Measurements from ENCODE around the gene WDFY3.
"Not testable (repeated sequence)": the region's sequence is repeated elsewhere in the genome, so short reads cannot be mapped to it uniquely, and the experiment has no call there.

The WDFY3 gene

DNA sequence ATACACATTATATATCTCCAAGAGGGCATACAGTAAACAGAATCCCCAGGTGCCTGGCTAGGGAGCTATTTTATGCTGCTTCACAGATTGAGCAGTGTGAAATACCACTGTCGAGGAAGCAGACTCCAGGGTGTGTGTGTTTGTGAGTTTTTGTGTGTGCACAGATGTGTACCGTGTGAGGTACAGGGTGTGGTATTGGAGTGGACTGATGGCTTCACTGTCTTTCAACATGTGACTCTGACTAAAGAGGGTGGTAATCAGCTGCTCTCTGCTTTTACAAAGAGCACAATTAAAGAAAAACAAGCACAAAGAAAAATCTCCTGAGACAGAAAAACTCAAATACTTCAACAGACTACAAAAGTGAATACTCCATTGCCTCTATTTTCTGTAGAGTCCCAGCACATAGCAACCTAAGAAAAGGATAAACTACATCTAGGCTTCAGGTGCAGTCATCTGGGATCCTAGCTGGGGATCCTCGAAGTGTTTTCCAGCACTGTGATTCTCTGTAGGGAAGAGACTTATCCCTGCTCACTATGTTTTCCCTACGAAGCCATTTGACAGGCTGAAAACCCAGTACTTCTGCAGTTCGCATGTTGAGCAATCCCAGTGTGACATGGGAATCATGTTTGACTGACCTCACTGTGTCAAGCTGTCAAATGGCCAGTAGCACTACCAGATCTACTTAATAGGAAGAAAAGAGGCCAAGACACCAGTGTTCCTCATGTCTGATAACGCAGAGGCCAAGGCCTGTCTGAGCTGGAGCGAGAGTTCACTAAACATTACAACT lies 283.2 kb downstream of the WDFY3 start:
- no peak overlapping the region for H3K27ac ChIP-seq
- no peak for DNase-seq (ENCODE audit: low read depth, low spot score)

DNA sequence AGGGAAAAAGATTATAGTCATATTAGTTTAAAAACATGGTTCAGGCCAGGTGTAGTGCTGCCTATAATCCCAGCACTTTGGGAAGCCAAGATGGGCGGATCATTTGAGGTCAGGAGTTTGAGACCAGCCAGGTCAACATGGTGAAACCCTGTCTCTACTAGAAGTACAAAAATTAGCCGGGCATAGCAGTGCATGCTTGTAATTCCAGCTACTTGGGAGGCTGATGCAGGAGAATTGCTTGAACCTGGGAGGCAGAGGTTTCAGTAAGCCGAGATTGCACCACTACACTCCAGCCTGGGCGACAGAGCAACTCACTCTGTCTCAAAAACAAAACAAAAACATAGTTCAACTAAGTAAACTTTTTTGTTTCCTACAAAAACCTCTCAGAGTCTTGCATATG lies 283.8 kb downstream of the WDFY3 start:
- not testable (repeated sequence) for H3K27ac ChIP-seq; DNase-seq (ENCODE audit: low read depth, low spot score)

DNA sequence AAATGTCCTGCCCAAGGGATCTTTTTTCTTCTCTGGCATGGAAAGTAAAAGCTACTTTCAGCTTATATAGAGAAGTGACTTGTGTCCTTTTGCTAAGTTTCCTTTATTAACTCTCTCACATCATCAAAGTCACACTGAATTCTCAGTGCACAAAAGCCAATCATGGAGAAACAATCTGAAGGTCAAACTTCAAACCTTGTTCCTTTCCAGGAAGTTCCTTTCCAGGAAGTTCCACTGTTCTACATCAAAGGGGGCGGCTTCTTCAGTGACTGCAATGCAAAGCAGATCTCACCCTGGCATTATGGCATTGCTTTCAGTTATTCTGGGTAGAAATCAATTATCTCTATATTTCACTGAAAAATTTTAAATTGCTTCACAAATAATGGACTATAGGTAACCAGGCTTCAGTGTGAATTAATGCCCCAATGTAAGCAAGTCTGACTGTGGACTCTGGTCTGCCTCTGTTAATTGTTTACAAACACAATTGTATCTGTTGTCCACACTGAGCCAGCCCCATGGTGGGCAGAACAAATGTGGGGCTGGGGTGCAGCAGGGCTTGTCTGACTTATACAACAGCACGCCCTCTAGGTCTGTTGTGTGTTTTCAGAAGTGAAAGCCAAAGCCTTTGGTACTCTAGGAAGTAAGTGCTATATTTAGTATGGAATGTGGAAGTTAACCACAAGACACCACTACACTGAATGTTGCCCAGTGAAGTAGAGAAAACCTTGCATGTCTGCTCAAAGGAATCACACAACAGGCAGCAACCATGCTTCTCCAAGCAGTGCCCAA lies 284.8 kb downstream of the WDFY3 start:
- no peak overlapping the region for H3K27ac ChIP-seq
- peak; percentile 20 for DNase-seq (ENCODE audit: low read depth, low spot score)

DNA sequence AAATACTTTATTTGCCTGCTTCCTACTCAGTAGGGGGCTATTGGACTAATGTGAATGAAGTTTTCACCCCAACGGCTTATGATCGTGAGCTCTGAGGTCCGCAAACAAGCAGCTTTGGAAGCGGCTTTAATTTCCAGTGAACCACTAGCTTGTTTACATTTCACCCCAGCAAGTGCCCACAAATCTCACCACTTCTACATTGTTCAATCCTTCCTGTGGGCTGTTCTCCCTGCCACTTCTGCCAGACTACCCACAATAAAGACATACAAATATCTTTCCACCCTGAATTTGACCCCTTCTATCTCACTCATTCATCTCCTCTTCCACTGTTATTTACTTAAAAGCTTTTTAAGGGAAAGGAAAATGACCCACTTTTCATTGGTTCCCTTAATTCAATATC lies 285.5 kb downstream of the WDFY3 start:
- DNase-seq (ENCODE audit: low read depth, low spot score) = no peak
- H3K27ac ChIP-seq = no peak overlapping the region

GRCh38 chr4:84678976-84679744 lies 287.3 kb downstream of the WDFY3 start:
- DNase-seq (ENCODE audit: low read depth, low spot score) = no peak
- H3K27ac ChIP-seq = no peak overlapping the region

DNA sequence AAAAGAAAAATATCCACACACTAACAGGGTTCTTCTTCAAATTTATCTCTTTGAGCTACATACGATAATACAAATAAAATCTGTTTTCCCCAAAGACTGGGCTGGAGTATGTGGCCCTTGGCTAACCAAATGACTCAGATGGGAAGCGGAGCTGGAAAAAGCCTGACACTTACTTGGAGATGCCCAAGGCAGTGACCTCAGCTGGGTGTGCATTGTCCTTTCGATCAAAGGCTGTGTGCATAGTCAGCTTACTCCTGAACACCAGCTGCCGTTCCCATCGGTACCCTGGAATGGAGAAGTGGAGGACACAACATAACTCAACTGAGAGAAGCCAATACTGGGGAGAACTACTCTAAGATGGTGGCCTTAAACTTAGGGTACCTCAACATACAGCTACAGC lies 288.5 kb downstream of the WDFY3 start:
- no peak overlapping the region for H3K27ac ChIP-seq
- DNase-seq (ENCODE audit: low read depth, low spot score) = no peak

DNA sequence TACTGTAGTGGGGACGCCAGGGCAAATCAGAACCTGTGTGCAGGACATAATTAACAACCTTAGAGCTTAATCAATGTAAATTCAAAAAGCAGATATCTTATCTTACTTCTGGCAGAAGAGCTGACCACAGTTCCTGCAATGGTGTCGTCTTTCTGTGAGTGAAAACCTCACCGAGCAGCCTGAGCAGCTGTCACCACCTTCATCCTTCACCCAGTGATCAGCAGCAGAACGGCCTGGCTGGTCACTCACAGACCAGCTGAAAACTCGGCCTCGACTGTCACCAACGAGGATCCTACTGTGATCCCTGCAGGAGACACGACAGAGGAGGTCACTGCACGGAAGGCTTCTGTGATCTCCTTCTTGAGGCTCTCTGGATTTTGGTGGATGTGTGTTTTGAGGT lies 289.4 kb downstream of the WDFY3 start:
- DNase-seq (ENCODE audit: low read depth, low spot score) = no peak

DNA sequence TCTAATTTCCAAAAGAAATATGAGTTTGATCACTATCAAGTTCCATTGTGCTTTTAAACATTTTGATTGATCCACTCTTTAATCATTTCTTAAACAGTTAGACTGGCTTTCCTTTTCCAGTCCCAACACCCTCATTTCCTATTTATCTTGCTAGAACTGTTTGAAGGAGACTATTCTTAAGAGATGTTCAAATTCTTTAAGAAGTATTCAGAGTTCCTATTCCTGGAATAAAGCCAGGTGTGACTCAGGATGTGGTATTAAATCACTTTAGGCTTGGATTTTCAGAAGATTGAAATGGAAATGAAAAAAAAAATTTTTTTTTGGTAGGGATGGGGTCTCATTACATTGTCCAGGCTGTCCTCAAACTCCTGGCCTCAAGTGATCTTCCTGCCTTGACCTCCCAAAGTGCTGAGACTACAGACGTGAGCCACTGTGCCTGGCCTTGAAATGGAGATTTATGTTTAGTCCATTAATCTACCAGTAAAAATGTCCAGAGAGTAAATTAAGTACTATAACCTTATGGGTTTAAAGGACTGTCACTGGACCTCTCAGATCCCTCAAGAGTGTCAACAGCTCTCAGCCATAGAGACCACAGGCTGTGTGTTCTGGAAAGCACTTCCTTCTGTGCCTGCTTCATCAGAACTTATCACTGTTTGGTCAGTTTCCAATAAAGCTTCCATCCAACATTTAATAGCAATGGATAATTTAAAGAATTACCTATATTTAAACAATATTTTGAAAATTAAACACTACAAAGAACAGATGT lies 292.8 kb downstream of the WDFY3 start:
- peak overlapping the region; percentile 37 for H3K27ac ChIP-seq
- DNase-seq (ENCODE audit: low read depth, low spot score) = peak; percentile 14

More for the DNA sequence above, 289.4 kb downstream of the WDFY3 start:
- no peak overlapping the region for H3K27ac ChIP-seq

- no peak for DNase-seq (ENCODE audit: low read depth, low spot score)
- H3K27ac ChIP-seq = no peak overlapping the region
These were observed 294.3 kb downstream of the WDFY3 start for GRCh38 chr4:84672177-84672576.

GRCh38 chr4:84669201-84669600 lies 297.3 kb downstream of the WDFY3 start:
- no peak for DNase-seq (ENCODE audit: low read depth, low spot score)
- no peak overlapping the region for H3K27ac ChIP-seq

GRCh38 chr4:84666439-84666838 lies 300.1 kb downstream of the WDFY3 start:
- H3K27ac ChIP-seq = no peak overlapping the region
- no peak for DNase-seq (ENCODE audit: low read depth, low spot score)

GRCh38 chr4:84664767-84665166 lies 301.7 kb downstream of the WDFY3 start:
- H3K27ac ChIP-seq; DNase-seq (ENCODE audit: low read depth, low spot score): not testable (repeated sequence)

DNA sequence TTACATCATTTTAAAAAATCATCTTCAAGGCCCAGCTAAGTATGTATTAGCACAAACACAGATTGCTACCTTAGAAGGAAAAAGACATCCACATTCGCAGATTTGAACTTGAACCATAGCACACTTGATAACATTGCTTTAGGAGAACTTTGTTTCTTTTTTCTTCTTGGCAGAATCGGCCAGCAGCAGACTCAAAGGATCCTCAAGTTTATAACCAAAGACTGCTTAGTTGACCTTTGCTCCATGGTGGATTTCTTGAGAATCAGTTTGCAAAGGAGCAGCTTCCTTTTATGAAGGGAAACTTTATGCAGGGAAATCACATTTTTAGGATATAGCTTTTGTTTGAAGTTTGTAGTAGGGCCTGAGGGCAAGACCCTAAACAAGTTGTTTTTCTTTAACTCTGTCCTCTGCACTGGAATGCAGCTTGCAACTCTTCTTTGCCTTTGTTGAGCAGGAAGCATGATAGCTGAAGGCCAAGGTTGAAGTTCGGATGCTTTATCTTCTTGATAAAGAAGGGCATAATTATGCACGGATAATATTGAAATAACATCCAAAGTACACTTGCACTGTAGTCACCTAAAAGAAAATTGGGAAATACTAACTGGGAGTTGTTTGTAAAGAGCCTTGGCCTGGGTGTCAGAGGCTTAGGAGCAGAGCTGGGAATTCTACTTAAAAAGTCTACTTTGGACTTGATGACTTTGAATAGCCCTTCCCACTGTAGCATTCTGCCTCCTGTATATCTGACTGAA lies 305.1 kb downstream of the WDFY3 start:
- no peak overlapping the region for H3K27ac ChIP-seq
- no peak for DNase-seq (ENCODE audit: low read depth, low spot score)

GRCh38 chr4:84660606-84661005 lies 305.9 kb downstream of the WDFY3 start:
- no peak overlapping the region for H3K27ac ChIP-seq
- no peak for DNase-seq (ENCODE audit: low read depth, low spot score)

- no peak overlapping the region for H3K27ac ChIP-seq
These were observed 314.0 kb downstream of the WDFY3 start for GRCh38 chr4:84652478-84652877.

GRCh38 chr4:84651499-84651898 lies 315.0 kb downstream of the WDFY3 start:
- DNase-seq (ENCODE audit: low read depth, low spot score) = no peak

More at GRCh38 chr4:84652478-84652877, 314.0 kb downstream of the WDFY3 start:
- DNase-seq (ENCODE audit: low read depth, low spot score) = no peak

GRCh38 chr4:84648863-84649647 lies 317.4 kb downstream of the WDFY3 start:
- no peak overlapping the region for H3K27ac ChIP-seq
- no peak for DNase-seq (ENCODE audit: low read depth, low spot score)

More at GRCh38 chr4:84651499-84651898, 315.0 kb downstream of the WDFY3 start:
- H3K27ac ChIP-seq = no peak overlapping the region

DNA sequence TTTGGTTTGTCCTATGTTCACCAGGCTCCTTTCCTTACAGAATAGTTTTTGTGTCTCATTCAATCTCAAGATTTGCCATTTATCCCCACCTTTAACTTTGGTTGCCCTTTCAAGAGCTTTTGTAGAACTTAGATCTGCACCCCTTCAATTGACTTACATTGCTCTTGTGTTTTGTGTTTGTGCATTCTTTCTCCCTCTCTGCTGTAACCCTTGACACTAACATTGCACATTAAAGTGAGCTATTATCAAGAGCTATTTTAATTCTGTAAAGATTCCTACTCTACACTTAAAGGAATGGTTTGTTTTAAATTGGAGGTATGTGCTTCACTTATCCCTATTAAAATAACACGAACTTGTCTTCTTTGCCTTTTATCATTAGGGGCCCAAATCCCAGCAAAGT lies 318.3 kb downstream of the WDFY3 start:
- no peak overlapping the region for H3K27ac ChIP-seq
- DNase-seq (ENCODE audit: low read depth, low spot score) = no peak

All from epithelial cell of prostate (primary cell).